ENCODE data around the gene ZNF564. TPM values are rescaled to one million over a fixed set of nuclear protein-coding genes. Genes with fewer than 3 reads are reported as not detected.

The ZNF564 gene
- total RNA-seq, 1 experiment from 2014 or later = 5.1 TPM

DNA sequence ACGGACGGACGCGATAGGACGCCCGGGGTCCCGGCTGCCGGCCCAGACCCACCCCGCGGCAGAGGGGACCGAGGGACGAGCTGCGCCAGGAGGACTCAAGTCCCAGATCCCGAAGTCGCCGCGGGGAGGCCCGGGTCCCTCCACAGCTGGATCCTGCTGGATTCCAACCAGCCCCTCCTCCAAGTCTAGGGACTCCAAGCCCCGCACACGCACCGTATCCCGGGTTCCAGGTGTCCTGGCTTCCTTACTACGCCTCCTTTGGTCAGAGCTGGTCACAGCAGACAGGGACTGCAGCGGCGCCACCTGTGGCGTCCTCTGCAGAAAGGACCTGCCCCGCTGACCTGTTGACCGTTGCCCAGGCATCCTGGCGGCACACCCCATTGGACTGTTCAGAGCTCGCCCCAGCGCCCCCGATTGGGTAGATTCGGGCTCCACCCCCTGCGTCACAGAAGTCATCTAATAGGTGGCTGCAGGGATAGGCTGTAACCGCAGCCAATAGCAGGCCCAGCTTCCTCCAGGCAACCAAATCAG lies 37.7 kb downstream of the ZNF564 start:
- Mint-ChIP-seq H3K36me3 (ENCODE audit: insufficient read depth, unreplicated experiment) (peaks cover 14% of the 10 kb centered on the region), H3K4me3 (ENCODE audit: unreplicated experiment) (no peak overlapping the region), H3K27me3 (ENCODE audit: insufficient read depth, unreplicated experiment) (no peaks in the 10 kb centered on the region), H3K27ac (ENCODE audit: low read depth, unreplicated experiment) (no peak overlapping the region), H3K4me1 (ENCODE audit: insufficient read depth, unreplicated experiment) (no peaks in the 10 kb centered on the region), H3K9me3 (ENCODE audit: unreplicated experiment) (peaks cover 17% of the 10 kb centered on the region)
- DNase-seq (ENCODE audit: unreplicated experiment) = no peak
- ChIA-PET CTCF (interaction anchor here (0.7 kb wide), 1 partner anchor 60 kb away, joined by 4 read pairs; no protein-coding TSS in a partner anchor), POLR2A (no interaction called here)
- intact Hi-C loops (cut with micrococcal nuclease) = no loop called here
- TF ChIP-seq, protein P1, sequence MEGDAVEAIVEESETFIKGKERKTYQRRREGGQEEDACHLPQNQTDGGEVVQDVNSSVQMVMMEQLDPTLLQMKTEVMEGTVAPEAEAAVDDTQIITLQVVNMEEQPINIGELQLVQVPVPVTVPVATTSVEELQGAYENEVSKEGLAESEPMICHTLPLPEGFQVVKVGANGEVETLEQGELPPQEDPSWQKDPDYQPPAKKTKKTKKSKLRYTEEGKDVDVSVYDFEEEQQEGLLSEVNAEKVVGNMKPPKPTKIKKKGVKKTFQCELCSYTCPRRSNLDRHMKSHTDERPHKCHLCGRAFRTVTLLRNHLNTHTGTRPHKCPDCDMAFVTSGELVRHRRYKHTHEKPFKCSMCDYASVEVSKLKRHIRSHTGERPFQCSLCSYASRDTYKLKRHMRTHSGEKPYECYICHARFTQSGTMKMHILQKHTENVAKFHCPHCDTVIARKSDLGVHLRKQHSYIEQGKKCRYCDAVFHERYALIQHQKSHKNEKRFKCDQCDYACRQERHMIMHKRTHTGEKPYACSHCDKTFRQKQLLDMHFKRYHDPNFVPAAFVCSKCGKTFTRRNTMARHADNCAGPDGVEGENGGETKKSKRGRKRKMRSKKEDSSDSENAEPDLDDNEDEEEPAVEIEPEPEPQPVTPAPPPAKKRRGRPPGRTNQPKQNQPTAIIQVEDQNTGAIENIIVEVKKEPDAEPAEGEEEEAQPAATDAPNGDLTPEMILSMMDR (IDR thresholded peaks at IDR 0.05; ENCODE audit: unreplicated experiment) = no peak
- BruUV-seq (replicated peaks) = no TSS peak

DNA sequence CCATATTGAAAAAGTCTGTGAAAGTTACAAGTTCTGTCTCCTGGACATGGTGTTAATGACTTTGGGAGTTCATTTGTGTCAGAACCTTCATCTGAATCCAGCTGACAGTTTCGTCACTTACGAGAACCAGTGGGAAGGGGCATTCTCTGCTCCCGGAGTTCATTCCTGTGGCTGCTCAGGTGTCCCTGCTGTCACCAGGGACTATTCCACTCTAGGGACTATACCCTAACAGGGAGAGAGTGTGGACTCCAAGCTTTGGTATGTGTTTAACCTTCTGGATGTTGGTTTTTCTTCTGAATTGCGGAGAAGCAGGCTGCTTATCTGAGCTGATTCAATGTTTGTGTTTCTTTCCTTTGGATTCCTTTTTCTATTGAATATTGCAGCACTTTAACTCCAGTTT lies 54.2 kb downstream of the ZNF564 start:
- Mint-ChIP-seq H3K9me3 (ENCODE audit: unreplicated experiment) (no peaks in the 10 kb centered on the region), H3K4me1 (ENCODE audit: insufficient read depth, unreplicated experiment) (no peaks in the 10 kb centered on the region), H3K36me3 (ENCODE audit: insufficient read depth, unreplicated experiment) (no peaks in the 10 kb centered on the region), H3K4me3 (ENCODE audit: unreplicated experiment) (no peak overlapping the region), H3K27me3 (ENCODE audit: insufficient read depth, unreplicated experiment) (no peaks in the 10 kb centered on the region), H3K27ac (ENCODE audit: low read depth, unreplicated experiment) (no peak overlapping the region)
- BruUV-seq (replicated peaks) = no TSS peak
- POLR2A ChIA-PET = no interaction called here
- TF ChIP-seq, protein P1 (IDR thresholded peaks at IDR 0.05; ENCODE audit: unreplicated experiment) = no peak
- no peak for DNase-seq (ENCODE audit: unreplicated experiment)
- CTCF ChIA-PET = interaction anchor here (0.6 to 0.7 kb wide), 2 partner anchors 19 to 128 kb away, joined by 3 to 4 read pairs; no protein-coding TSS in a partner anchor
- intact Hi-C loops (cut with micrococcal nuclease) = no loop called here

DNA sequence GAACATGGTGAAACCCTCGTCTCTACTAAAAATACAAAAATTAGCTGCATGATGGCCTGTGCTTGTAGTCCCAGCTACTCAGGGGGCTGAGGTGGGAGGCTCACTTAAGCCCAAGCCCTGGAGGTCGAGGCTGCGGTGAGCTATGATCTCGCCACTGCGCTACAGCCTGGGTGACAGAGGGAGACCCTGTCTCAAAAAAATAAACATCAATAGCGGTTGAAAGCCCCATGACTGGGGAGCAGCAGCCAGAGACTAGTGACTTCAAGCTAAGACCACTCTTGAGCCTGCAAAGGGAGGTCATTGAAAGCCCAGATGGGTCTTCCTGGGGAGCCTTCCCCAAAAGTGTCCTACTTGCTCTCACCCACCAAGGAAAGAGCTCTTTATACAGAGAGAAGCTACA lies 54.8 kb downstream of the ZNF564 start:
- no peak overlapping the region for H3K27ac Mint-ChIP-seq (ENCODE audit: low read depth, unreplicated experiment)
- no peaks in the 10 kb centered on the region for H3K36me3 Mint-ChIP-seq (ENCODE audit: insufficient read depth, unreplicated experiment)
- intact Hi-C loops (cut with micrococcal nuclease) = no loop called here
- H3K27me3 Mint-ChIP-seq (ENCODE audit: insufficient read depth, unreplicated experiment) = no peaks in the 10 kb centered on the region
- TF ChIP-seq, protein P1 (IDR thresholded peaks at IDR 0.05; ENCODE audit: unreplicated experiment) = no peak
- H3K4me1 Mint-ChIP-seq (ENCODE audit: insufficient read depth, unreplicated experiment) = no peaks in the 10 kb centered on the region
- DNase-seq (ENCODE audit: unreplicated experiment) = no peak
- POLR2A ChIA-PET = interaction anchor here (0.7 to 1.1 kb wide), 2 partner anchors 12 to 56 kb away, joined by 3 to 4 read pairs; partner anchors contain the start of gene ZNF709
- H3K4me3 Mint-ChIP-seq (ENCODE audit: unreplicated experiment) = no peak overlapping the region
- no TSS peak for BruUV-seq (replicated peaks)
- H3K9me3 Mint-ChIP-seq (ENCODE audit: unreplicated experiment) = no peaks in the 10 kb centered on the region
- CTCF ChIA-PET = interaction anchor here (0.5 to 0.6 kb wide), 2 partner anchors 122 to 322 kb away, joined by 3 read pairs; no protein-coding TSS in a partner anchor

DNA sequence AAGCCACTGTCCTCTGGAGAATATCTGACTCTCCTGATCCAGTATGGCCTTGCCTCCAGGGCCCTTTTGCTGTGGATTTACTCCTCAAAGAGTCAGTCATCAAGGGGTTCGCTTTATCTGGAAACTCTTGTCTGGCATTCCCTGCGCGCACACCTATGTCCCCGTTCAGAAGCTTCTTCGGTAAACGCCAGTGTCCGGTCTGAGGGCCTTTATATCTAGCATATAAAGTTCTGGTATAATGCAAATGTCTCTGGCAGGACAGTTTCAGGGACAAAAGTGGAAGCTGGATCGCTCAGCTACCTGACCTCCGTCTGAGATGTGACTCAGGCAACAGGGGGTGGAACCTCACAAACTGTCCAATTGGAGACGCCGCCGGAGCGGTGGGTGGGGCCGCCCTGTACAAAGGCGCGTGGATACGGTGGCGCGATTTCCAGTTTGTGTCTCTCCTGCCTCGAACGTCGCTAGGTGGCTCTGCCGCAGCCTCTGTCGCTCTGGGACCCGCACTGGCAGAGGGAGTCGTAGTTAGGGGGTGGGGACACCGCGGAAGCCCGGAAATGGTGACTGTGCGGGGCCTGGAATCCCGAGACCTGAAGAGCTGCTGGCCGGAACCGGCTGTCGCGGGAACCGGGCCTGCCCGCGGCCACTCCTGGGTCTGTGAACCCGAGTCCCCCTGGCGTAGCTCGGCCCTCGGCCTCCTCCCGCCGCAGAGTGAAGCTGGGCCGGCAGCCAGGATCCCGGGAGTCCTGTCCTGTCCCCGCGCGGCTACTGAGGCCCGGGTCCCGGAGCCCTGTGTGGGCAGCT lies 56.1 kb downstream of the ZNF564 start:
- intact Hi-C loops (cut with micrococcal nuclease) = no loop called here
- no TSS peak for BruUV-seq (replicated peaks)
- no peaks in the 10 kb centered on the region for H3K4me1 Mint-ChIP-seq (ENCODE audit: insufficient read depth, unreplicated experiment)

More for the DNA sequence above, 56.1 kb downstream of the ZNF564 start:
- Mint-ChIP-seq H3K27me3 (ENCODE audit: insufficient read depth, unreplicated experiment) (no peaks in the 10 kb centered on the region), H3K27ac (ENCODE audit: low read depth, unreplicated experiment) (peak overlapping the region; percentile 23), H3K4me3 (ENCODE audit: unreplicated experiment) (peak overlapping the region; percentile 71), H3K9me3 (ENCODE audit: unreplicated experiment) (no peaks in the 10 kb centered on the region), H3K36me3 (ENCODE audit: insufficient read depth, unreplicated experiment) (no peaks in the 10 kb centered on the region)
- ChIA-PET POLR2A (interaction anchor here (0.7 to 1.5 kb wide), 5 partner anchors 11 to 264 kb away, joined by 3 to 6 read pairs (median 3); partner anchors contain the start of genes ZNF443, ZNF709 and ZNF799), CTCF (no interaction called here)
- TF ChIP-seq, protein P1 (IDR thresholded peaks at IDR 0.05; ENCODE audit: unreplicated experiment) = no peak
- peak; percentile 70 for DNase-seq (ENCODE audit: unreplicated experiment)

All from MCF 10A (cell line).